Muscle layer of colon (tissue), 2 donors: ENCODE data around the gene APBB1IP.
"Not testable (repeated sequence)": the region's sequence is repeated elsewhere in the genome, so short reads cannot be mapped to it uniquely, and the experiment has no call there.

Source experiments
- H3K27ac ChIP-seq: one replicate; pipeline ENCODE4 v1.7.0; 2013; ENCODE audit warnings: low read depth, mild to moderate bottlenecking, low read length, moderate library complexity
- H3K27me3 ChIP-seq, 2 donors: one replicate each; pipeline ENCODE4 v1.7.0; 2013; ENCODE audit warnings: low read length in 2 of 2, mild to moderate bottlenecking in 2 of 2; ENCODE audit not compliant: insufficient read depth in 2 of 2, control insufficient read depth in 1 of 2
- H3K36me3 ChIP-seq: one replicate; pipeline ENCODE4 v1.7.0; 2013; ENCODE audit warnings: mild to moderate bottlenecking, low read length; ENCODE audit not compliant: insufficient read depth
- H3K4me1 ChIP-seq: one replicate; pipeline ENCODE4 v1.7.0; 2013; ENCODE audit warnings: mild to moderate bottlenecking, low read length; ENCODE audit not compliant: insufficient read depth
- H3K4me3 ChIP-seq, 2 donors: one replicate each; pipeline ENCODE4 v1.7.0; 2013; ENCODE audit warnings: low read length in 2 of 2, low read depth in 1 of 2, mild to moderate bottlenecking in 1 of 2, moderate library complexity in 1 of 2
- H3K9ac ChIP-seq: one replicate; pipeline ENCODE4 v1.7.0; 2013; ENCODE audit warnings: low read length
- H3K9me3 ChIP-seq: one replicate; pipeline ENCODE4 v1.7.0; 2013; ENCODE audit warnings: mild to moderate bottlenecking, low read length
- donor health status: abdominal sarcoma.
- donor health status: Adenocarcinoma of cecum.

APBB1IP gene

GRCh38 chr10:26481914-26482550, 43.9 kb downstream of the APBB1IP start:
- peaks cover 9% of the 10 kb centered on the region for H3K4me1 ChIP-seq
- H3K27ac ChIP-seq, result no peak overlapping the region
- H3K9me3 ChIP-seq, result no peaks in the 10 kb centered on the region
- H3K36me3 ChIP-seq, result no peaks in the 10 kb centered on the region
- H3K27me3 ChIP-seq, result no peaks in the 10 kb centered on the region
- no peak overlapping the region for H3K9ac ChIP-seq
- H3K4me3 ChIP-seq, result no peak overlapping the region

- no peak overlapping the region for H3K4me3 ChIP-seq
These were observed 45.4 kb downstream of the APBB1IP start for GRCh38 chr10:26483554-26483953.

GRCh38 chr10:26485150-26485941, 47.2 kb downstream of the APBB1IP start:
- no peaks in the 10 kb centered on the region for H3K9me3 ChIP-seq
- H3K4me3 ChIP-seq, result no peak overlapping the region
- H3K4me1 ChIP-seq, result peaks cover 9% of the 10 kb centered on the region
- H3K27ac ChIP-seq, result no peak overlapping the region
- no peaks in the 10 kb centered on the region for H3K36me3 ChIP-seq
- H3K9ac ChIP-seq, result no peak overlapping the region
- no peaks in the 10 kb centered on the region for H3K27me3 ChIP-seq

More at GRCh38 chr10:26483554-26483953, 45.4 kb downstream of the APBB1IP start:
- Histone ChIP-seq H3K9me3 (no peaks in the 10 kb centered on the region), H3K9ac (no peak overlapping the region), H3K27ac (no peak overlapping the region), H3K4me1 (peaks cover 9% of the 10 kb centered on the region), H3K27me3 (no peaks in the 10 kb centered on the region), H3K36me3 (no peaks in the 10 kb centered on the region)

GRCh38 chr10:26486304-26486703, 48.2 kb downstream of the APBB1IP start:
- no peaks in the 10 kb centered on the region for H3K36me3 ChIP-seq
- no peak overlapping the region for H3K27ac ChIP-seq
- H3K4me3 ChIP-seq, result no peak overlapping the region
- peaks cover 9% of the 10 kb centered on the region for H3K4me1 ChIP-seq
- no peaks in the 10 kb centered on the region for H3K9me3 ChIP-seq
- H3K9ac ChIP-seq, result no peak overlapping the region
- H3K27me3 ChIP-seq, result no peaks in the 10 kb centered on the region

- no peaks in the 10 kb centered on the region for H3K36me3 ChIP-seq
- peak overlapping the region; percentile 17 for H3K27ac ChIP-seq
- H3K4me1 ChIP-seq, result peaks cover 9% of the 10 kb centered on the region
- no peak overlapping the region for H3K4me3 ChIP-seq
- H3K27me3 ChIP-seq, result no peaks in the 10 kb centered on the region
- no peaks in the 10 kb centered on the region for H3K9me3 ChIP-seq
- H3K9ac ChIP-seq, result no peak overlapping the region
These were observed 49.1 kb downstream of the APBB1IP start for GRCh38 chr10:26486990-26487850.

- H3K4me1 ChIP-seq, result peaks cover 9% of the 10 kb centered on the region
- no peak overlapping the region for H3K27ac ChIP-seq
- H3K9me3 ChIP-seq, result no peaks in the 10 kb centered on the region
- no peak overlapping the region for H3K4me3 ChIP-seq
- no peak overlapping the region for H3K9ac ChIP-seq
- H3K36me3 ChIP-seq, result no peaks in the 10 kb centered on the region
- H3K27me3 ChIP-seq, result no peaks in the 10 kb centered on the region
These were observed 50.2 kb downstream of the APBB1IP start for GRCh38 chr10:26488344-26488743.

- Histone ChIP-seq H3K9ac (no peak overlapping the region), H3K27me3 (no peaks in the 10 kb centered on the region), H3K9me3 (no peaks in the 10 kb centered on the region), H3K4me1 (peaks cover 9% of the 10 kb centered on the region), H3K4me3 (no peak overlapping the region), H3K36me3 (no peaks in the 10 kb centered on the region), H3K27ac (no peak overlapping the region)
These were observed 50.9 kb downstream of the APBB1IP start for GRCh38 chr10:26489081-26489480.

- not testable (repeated sequence) for H3K9me3 ChIP-seq, H3K4me3 ChIP-seq, H3K4me1 ChIP-seq, H3K36me3 ChIP-seq, H3K9ac ChIP-seq, H3K27ac ChIP-seq, H3K27me3 ChIP-seq
These were observed 52.2 kb downstream of the APBB1IP start for GRCh38 chr10:26490367-26490766.

GRCh38 chr10:26491276-26491675, 53.1 kb downstream of the APBB1IP start:
- peaks cover 6% of the 10 kb centered on the region for H3K4me1 ChIP-seq
- H3K36me3 ChIP-seq, result no peaks in the 10 kb centered on the region
- H3K27ac ChIP-seq, result no peak overlapping the region
- H3K9me3 ChIP-seq, result no peaks in the 10 kb centered on the region
- H3K4me3 ChIP-seq, result no peak overlapping the region
- no peak overlapping the region for H3K9ac ChIP-seq
- H3K27me3 ChIP-seq, result no peaks in the 10 kb centered on the region

GRCh38 chr10:26491934-26492333, 53.8 kb downstream of the APBB1IP start:
- H3K36me3 ChIP-seq, result no peaks in the 10 kb centered on the region
- no peak overlapping the region for H3K4me3 ChIP-seq
- no peaks in the 10 kb centered on the region for H3K4me1 ChIP-seq
- no peak overlapping the region for H3K9ac ChIP-seq
- H3K9me3 ChIP-seq, result no peaks in the 10 kb centered on the region
- H3K27ac ChIP-seq, result no peak overlapping the region
- no peaks in the 10 kb centered on the region for H3K27me3 ChIP-seq

- not testable (repeated sequence) for H3K9me3 ChIP-seq, H3K9ac ChIP-seq, H3K36me3 ChIP-seq, H3K27me3 ChIP-seq, H3K27ac ChIP-seq, H3K4me1 ChIP-seq, H3K4me3 ChIP-seq
These were observed 54.6 kb downstream of the APBB1IP start for GRCh38 chr10:26492725-26493124.
